A673 (cell line): Measurements from ENCODE around the gene CCNL1. TPM values are rescaled to one million over a fixed set of nuclear protein-coding genes. Genes with fewer than 3 reads are reported as not detected.
A peak's percentile ranks its signal among the peaks of the same experiment; 100 is the strongest.

Experiments used
- BruUV-seq: library from RNA; stranded (reverse); fragments of 400-500 nt; replicated peaks from 2 replicates; lab custom pipeline; 2021; lab: Mats Ljungman, UMichigan
- CTCF ChIA-PET: fragments of 300-600 bp; sonication (Branson Sonifier 250); formaldehyde crosslinking; loops from one replicate; lab custom pipeline; 2022; ENCODE audit warnings: antibody characterized with exemption; lab: Charles Lee
- POLR2A ChIA-PET: fragments of 300-600 bp; sonication (Branson Sonifier 250); formaldehyde crosslinking; loops from one replicate; lab custom pipeline; 2022; ENCODE audit warnings: antibody characterized with exemption; ENCODE audit not compliant: low non-redundant PET; lab: Charles Lee
- DNase-seq: peaks from one replicate; pipeline ENCODE4 v3.0.0-alpha.2; 2015; ENCODE audit warnings: low spot score
- H3K27ac ChIP-seq: fragments of 200-600 bp; sonication (generic); 2 replicates; pipeline ENCODE4 v1.5.1; 2016; ENCODE audit warnings: mixed run types, low read depth, mild to moderate bottlenecking, mixed read lengths, antibody characterized with exemption, low read length; ENCODE audit not compliant: poor library complexity, severe bottlenecking
- H3K27me3 ChIP-seq: fragments of 200-600 bp; sonication (generic); replicated peaks from 2 replicates; pipeline ENCODE4 v1.6.1; 2017; ENCODE audit warnings: mixed run types, low read depth, mild to moderate bottlenecking, mixed read lengths, antibody characterized with exemption, low read length; ENCODE audit not compliant: insufficient read depth, poor library complexity
- H3K36me3 ChIP-seq: fragments of 200-600 bp; sonication (generic); 2 replicates; pipeline ENCODE4 v1.6.1; 2016; ENCODE audit warnings: mixed run types, mild to moderate bottlenecking, mixed read lengths, antibody characterized with exemption, low read length; ENCODE audit not compliant: insufficient read depth, poor library complexity, severe bottlenecking
- H3K4me1 ChIP-seq: fragments of 200-600 bp; sonication (generic); 2 replicates; pipeline ENCODE4 v1.6.1; 2017; ENCODE audit warnings: mixed run types, mild to moderate bottlenecking, mixed read lengths, antibody characterized with exemption, low read length; ENCODE audit not compliant: insufficient read depth, poor library complexity, severe bottlenecking
- H3K4me3 ChIP-seq: fragments of 200-600 bp; sonication (generic); 2 replicates; pipeline ENCODE4 v1.5.1; 2016; ENCODE audit warnings: low read depth, mixed run types, mild to moderate bottlenecking, mixed read lengths, low read length; ENCODE audit not compliant: poor library complexity, severe bottlenecking
- H3K9me3 ChIP-seq: fragments of 200-600 bp; sonication (generic); 2 replicates; pipeline ENCODE4 v1.6.1; 2016; ENCODE audit warnings: mixed run types, low read depth, mild to moderate bottlenecking, mixed read lengths, antibody characterized with exemption, low read length; ENCODE audit not compliant: poor library complexity, severe bottlenecking
- EZH2 ChIP-seq: fragments of 200-600 bp; sonication (generic); IDR thresholded peaks from 2 replicates; pipeline ENCODE4 v1.6.1; 2017; ENCODE audit warnings: borderline replicate concordance, low read depth, mild to moderate bottlenecking, mixed read lengths, antibody characterized with exemption, low read length; ENCODE audit not compliant: poor library complexity, severe bottlenecking
- intact Hi-C: fragments of 100-400 bp; cut with micrococcal nuclease; formaldehyde crosslinking; loops from one replicate; pipeline ENCODE4 v1.10.0; 2022; ENCODE audit not compliant: unreplicated experiment
- total RNA-seq: library from RNA; stranded (reverse); gene quantifications from 2 replicates; pipeline ENCODE4 v1.2.3, GENCODE V29; 2021
- TF ChIP-seq, protein P1 (sequence below): fragments of 300-800, 200-600 bp; sonication (generic); conservative IDR thresholded peaks from 2 replicates; pipeline ENCODE4 v1.5.1; 2017; ENCODE audit warnings: low read depth, mild to moderate bottlenecking, antibody characterized with exemption, low read length, moderate library complexity, mixed read lengths

CCNL1 gene
- total RNA-seq, 1 experiment from 2014 or later: 101 TPM

DNA sequence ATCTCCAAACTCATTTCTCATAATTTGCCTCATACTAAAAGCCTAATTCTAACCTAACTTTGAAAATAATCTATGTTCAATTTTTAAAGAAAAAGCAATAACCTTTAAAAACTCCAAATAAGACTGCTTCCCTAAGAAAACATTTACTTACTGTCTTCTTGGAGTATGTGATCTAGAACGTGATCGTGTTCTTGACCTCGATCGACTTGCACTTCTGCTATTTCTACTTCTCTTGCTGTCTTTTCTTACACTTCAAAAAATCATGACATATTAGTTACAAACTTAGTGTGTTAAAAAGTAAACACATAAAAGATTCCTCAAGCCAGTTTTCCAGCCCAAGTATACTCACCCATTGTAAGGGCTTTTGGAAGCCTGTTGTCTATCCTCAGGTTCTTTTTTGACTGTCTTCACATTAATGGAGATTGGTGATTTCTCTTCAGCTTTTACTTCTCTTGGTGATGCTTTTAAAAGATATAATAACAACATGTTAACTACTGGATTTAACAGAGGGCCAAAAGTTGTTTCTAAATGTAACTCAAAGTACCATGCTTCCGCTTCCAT is 10.7 kb downstream of the CCNL1 start:
- POLR2A ChIA-PET: interaction anchor here (0.7 kb wide), 1 partner anchor 975 kb away, joined by 3 read pairs; no protein-coding TSS in a partner anchor
- no TSS peak for BruUV-seq
- no peaks in the 10 kb centered on the region for H3K9me3 ChIP-seq
- H3K4me1 ChIP-seq: peaks cover 3% of the 10 kb centered on the region
- H3K4me3 ChIP-seq: no peak overlapping the region
- no peak for DNase-seq
- no peaks in the 10 kb centered on the region for H3K27me3 ChIP-seq
- intact Hi-C loops: no loop called here
- TF ChIP-seq, protein P1, sequence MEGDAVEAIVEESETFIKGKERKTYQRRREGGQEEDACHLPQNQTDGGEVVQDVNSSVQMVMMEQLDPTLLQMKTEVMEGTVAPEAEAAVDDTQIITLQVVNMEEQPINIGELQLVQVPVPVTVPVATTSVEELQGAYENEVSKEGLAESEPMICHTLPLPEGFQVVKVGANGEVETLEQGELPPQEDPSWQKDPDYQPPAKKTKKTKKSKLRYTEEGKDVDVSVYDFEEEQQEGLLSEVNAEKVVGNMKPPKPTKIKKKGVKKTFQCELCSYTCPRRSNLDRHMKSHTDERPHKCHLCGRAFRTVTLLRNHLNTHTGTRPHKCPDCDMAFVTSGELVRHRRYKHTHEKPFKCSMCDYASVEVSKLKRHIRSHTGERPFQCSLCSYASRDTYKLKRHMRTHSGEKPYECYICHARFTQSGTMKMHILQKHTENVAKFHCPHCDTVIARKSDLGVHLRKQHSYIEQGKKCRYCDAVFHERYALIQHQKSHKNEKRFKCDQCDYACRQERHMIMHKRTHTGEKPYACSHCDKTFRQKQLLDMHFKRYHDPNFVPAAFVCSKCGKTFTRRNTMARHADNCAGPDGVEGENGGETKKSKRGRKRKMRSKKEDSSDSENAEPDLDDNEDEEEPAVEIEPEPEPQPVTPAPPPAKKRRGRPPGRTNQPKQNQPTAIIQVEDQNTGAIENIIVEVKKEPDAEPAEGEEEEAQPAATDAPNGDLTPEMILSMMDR: no peak
- no peak for TF ChIP-seq EZH2
- no peak overlapping the region for H3K27ac ChIP-seq
- H3K36me3 ChIP-seq: peaks cover 94% of the 10 kb centered on the region
- CTCF ChIA-PET: no interaction called here

DNA sequence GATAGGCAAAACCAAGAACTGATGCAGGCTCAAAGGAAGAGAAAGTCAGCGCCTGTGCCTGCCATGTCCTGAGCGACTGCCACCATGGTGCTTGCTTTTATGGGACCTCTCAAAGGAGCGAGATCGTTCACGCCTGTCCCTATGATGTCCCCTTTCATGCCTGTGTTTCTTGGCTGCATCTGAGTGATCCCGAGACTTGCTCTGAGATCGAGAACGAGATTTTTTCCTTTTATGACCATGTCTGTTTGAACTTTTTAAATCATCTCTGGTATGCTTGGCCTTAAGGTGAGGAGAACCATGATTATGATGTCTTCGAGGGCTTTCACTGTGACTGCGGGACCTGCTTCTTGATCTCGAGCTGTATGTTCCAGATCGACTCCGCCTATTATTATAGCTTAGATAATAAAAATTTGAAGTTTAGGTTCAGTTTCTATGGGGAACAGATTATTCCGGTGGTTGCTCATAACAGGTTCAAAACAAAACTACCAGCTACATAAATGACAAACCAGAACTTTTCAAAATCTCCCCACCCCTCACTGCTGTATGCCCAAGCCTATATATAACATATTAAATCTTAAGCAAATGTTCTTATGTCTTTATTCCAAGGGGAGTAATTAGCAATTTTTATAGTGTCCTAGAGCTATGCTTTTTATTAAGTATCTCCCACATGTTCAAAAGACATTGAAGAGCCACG is 11.6 kb downstream of the CCNL1 start:
- intact Hi-C loops: no loop called here
- no peaks in the 10 kb centered on the region for H3K4me1 ChIP-seq
- BruUV-seq: no TSS peak
- H3K36me3 ChIP-seq: peaks cover 91% of the 10 kb centered on the region
- H3K27ac ChIP-seq: no peak overlapping the region
- ChIA-PET POLR2A (interaction anchor here (0.7 kb wide), 1 partner anchor 974 kb away, joined by 3 read pairs; no protein-coding TSS in a partner anchor), CTCF (interaction anchor here (0.6 kb wide), 1 partner anchor 59 kb away, joined by 3 read pairs; no protein-coding TSS in a partner anchor)
- DNase-seq: no peak
- H3K27me3 ChIP-seq: no peaks in the 10 kb centered on the region
- no peaks in the 10 kb centered on the region for H3K9me3 ChIP-seq
- TF ChIP-seq, protein P1: no peak
- no peak for TF ChIP-seq EZH2
- no peak overlapping the region for H3K4me3 ChIP-seq

- TF ChIP-seq EZH2: no peak
- TF ChIP-seq, protein P1: no peak
- Histone ChIP-seq H3K9me3 (no peaks in the 10 kb centered on the region), H3K4me1 (no peaks in the 10 kb centered on the region), H3K27ac (peak overlapping the region; percentile 19), H3K36me3 (peaks cover 84% of the 10 kb centered on the region), H3K4me3 (no peak overlapping the region), H3K27me3 (no peaks in the 10 kb centered on the region)
- DNase-seq: no peak
- ChIA-PET CTCF (no interaction called here), POLR2A (no interaction called here)
- intact Hi-C loops: no loop called here
- BruUV-seq: no TSS peak
Measured at GRCh38 chr3:157147099-157147803, 12.7 kb downstream of the CCNL1 start.
